A673 (cell line): ENCODE data around the gene SYNJ1. TPM values are rescaled to one million over a fixed set of nuclear protein-coding genes. Genes with fewer than 3 reads are reported as not detected.

Source experiments
- BruUV-seq: library from RNA; stranded (reverse); fragments of 400-500 nt; replicated peaks from 2 replicates; lab custom pipeline; 2021; lab: Mats Ljungman, UMichigan
- CTCF ChIA-PET: fragments of 300-600 bp; sonication (Branson Sonifier 250); formaldehyde crosslinking; loops from one replicate; lab custom pipeline; 2022; ENCODE audit warnings: antibody characterized with exemption; lab: Charles Lee
- POLR2A ChIA-PET: fragments of 300-600 bp; sonication (Branson Sonifier 250); formaldehyde crosslinking; loops from one replicate; lab custom pipeline; 2022; ENCODE audit warnings: antibody characterized with exemption; ENCODE audit not compliant: low non-redundant PET; lab: Charles Lee
- DNase-seq: peaks from one replicate; pipeline ENCODE4 v3.0.0-alpha.2; 2015; ENCODE audit warnings: low spot score
- H3K27ac ChIP-seq: fragments of 200-600 bp; sonication (generic); 2 replicates; pipeline ENCODE4 v1.5.1; 2016; ENCODE audit warnings: mixed run types, low read depth, mild to moderate bottlenecking, mixed read lengths, antibody characterized with exemption, low read length; ENCODE audit not compliant: poor library complexity, severe bottlenecking
- H3K27me3 ChIP-seq: fragments of 200-600 bp; sonication (generic); replicated peaks from 2 replicates; pipeline ENCODE4 v1.6.1; 2017; ENCODE audit warnings: mixed run types, low read depth, mild to moderate bottlenecking, mixed read lengths, antibody characterized with exemption, low read length; ENCODE audit not compliant: insufficient read depth, poor library complexity
- H3K36me3 ChIP-seq: fragments of 200-600 bp; sonication (generic); 2 replicates; pipeline ENCODE4 v1.6.1; 2016; ENCODE audit warnings: mixed run types, mild to moderate bottlenecking, mixed read lengths, antibody characterized with exemption, low read length; ENCODE audit not compliant: insufficient read depth, poor library complexity, severe bottlenecking
- H3K4me1 ChIP-seq: fragments of 200-600 bp; sonication (generic); 2 replicates; pipeline ENCODE4 v1.6.1; 2017; ENCODE audit warnings: mixed run types, mild to moderate bottlenecking, mixed read lengths, antibody characterized with exemption, low read length; ENCODE audit not compliant: insufficient read depth, poor library complexity, severe bottlenecking
- H3K4me3 ChIP-seq: fragments of 200-600 bp; sonication (generic); 2 replicates; pipeline ENCODE4 v1.5.1; 2016; ENCODE audit warnings: low read depth, mixed run types, mild to moderate bottlenecking, mixed read lengths, low read length; ENCODE audit not compliant: poor library complexity, severe bottlenecking
- H3K9me3 ChIP-seq: fragments of 200-600 bp; sonication (generic); 2 replicates; pipeline ENCODE4 v1.6.1; 2016; ENCODE audit warnings: mixed run types, low read depth, mild to moderate bottlenecking, mixed read lengths, antibody characterized with exemption, low read length; ENCODE audit not compliant: poor library complexity, severe bottlenecking
- CTCF ChIP-seq: fragments of 300-800, 200-600 bp; sonication (generic); conservative IDR thresholded peaks from 2 replicates; pipeline ENCODE4 v1.5.1; 2017; ENCODE audit warnings: low read depth, mild to moderate bottlenecking, antibody characterized with exemption, low read length, moderate library complexity, mixed read lengths
- EZH2 ChIP-seq: fragments of 200-600 bp; sonication (generic); IDR thresholded peaks from 2 replicates; pipeline ENCODE4 v1.6.1; 2017; ENCODE audit warnings: borderline replicate concordance, low read depth, mild to moderate bottlenecking, mixed read lengths, antibody characterized with exemption, low read length; ENCODE audit not compliant: poor library complexity, severe bottlenecking
- intact Hi-C: fragments of 100-400 bp; cut with micrococcal nuclease; formaldehyde crosslinking; loops from one replicate; pipeline ENCODE4 v1.10.0; 2022; ENCODE audit not compliant: unreplicated experiment
- total RNA-seq: library from RNA; stranded (reverse); gene quantifications from 2 replicates; pipeline ENCODE4 v1.2.3, GENCODE V29; 2021

SYNJ1 gene
- total RNA-seq, 1 experiment from 2014 or later: 17.1 TPM

GRCh38 chr21:32693581-32693980, 34.2 kb downstream of the SYNJ1 start:
- CTCF ChIA-PET: no interaction called here
- no peak overlapping the region for H3K4me3 ChIP-seq
- TF ChIP-seq EZH2 (no peak), CTCF (no peak)
- intact Hi-C loops: no loop called here
- no peaks in the 10 kb centered on the region for H3K9me3 ChIP-seq
- no TSS peak for BruUV-seq
- peaks cover 1% of the 10 kb centered on the region for H3K4me1 ChIP-seq
- POLR2A ChIA-PET: no interaction called here
- no peak for DNase-seq
- H3K27me3 ChIP-seq: no peaks in the 10 kb centered on the region
- no peak overlapping the region for H3K27ac ChIP-seq
- no peaks in the 10 kb centered on the region for H3K36me3 ChIP-seq

GRCh38 chr21:32690085-32690484, 37.7 kb downstream of the SYNJ1 start:
- no peak overlapping the region for H3K4me3 ChIP-seq
- no peaks in the 10 kb centered on the region for H3K36me3 ChIP-seq
- TF ChIP-seq EZH2 (no peak), CTCF (no peak)
- no peak overlapping the region for H3K27ac ChIP-seq
- CTCF ChIA-PET: no interaction called here
- POLR2A ChIA-PET: no interaction called here
- no peaks in the 10 kb centered on the region for H3K9me3 ChIP-seq
- no peaks in the 10 kb centered on the region for H3K27me3 ChIP-seq
- intact Hi-C loops: no loop called here
- H3K4me1 ChIP-seq: no peaks in the 10 kb centered on the region
- no peak for DNase-seq
- BruUV-seq: no TSS peak

- Histone ChIP-seq H3K27me3 (no peaks in the 10 kb centered on the region), H3K9me3 (no peaks in the 10 kb centered on the region), H3K4me3 (no peak overlapping the region), H3K27ac (no peak overlapping the region), H3K4me1 (peaks cover 4% of the 10 kb centered on the region), H3K36me3 (no peaks in the 10 kb centered on the region)
- ChIA-PET POLR2A (no interaction called here), CTCF (no interaction called here)
- TF ChIP-seq EZH2: no peak
- TF ChIP-seq CTCF: 0 out of 2 replicates have a peak, but pooled peaks have one; percentile 16
- DNase-seq: no peak
- no TSS peak for BruUV-seq
- intact Hi-C loops: no loop called here
Observed at GRCh38 chr21:32687643-32688345, 40.0 kb downstream of the SYNJ1 start.
